GM12891 (cell line): Measurements from ENCODE around the gene NCKAP5.

Experiments used
- POLR2A ChIP-seq: IDR thresholded peaks from 2 replicates; pipeline ENCODE4 v1.6.1; 2011; ENCODE audit warnings: low read depth, low read length, control low read depth
- POLR2AphosphoS5 ChIP-seq: IDR thresholded peaks from 2 replicates; pipeline ENCODE4 v1.6.1; 2011; ENCODE audit warnings: low read depth, low read length, control low read depth
- POU2F2 ChIP-seq: IDR thresholded peaks from 2 replicates; pipeline ENCODE4 v1.6.1; 2011; ENCODE audit warnings: low read depth, mild to moderate bottlenecking, control low read depth, low read length, moderate library complexity
- TAF1 ChIP-seq: IDR thresholded peaks from 2 replicates; pipeline ENCODE4 v1.6.1; 2011; ENCODE audit warnings: low read depth, low read length, control low read depth

DNA sequence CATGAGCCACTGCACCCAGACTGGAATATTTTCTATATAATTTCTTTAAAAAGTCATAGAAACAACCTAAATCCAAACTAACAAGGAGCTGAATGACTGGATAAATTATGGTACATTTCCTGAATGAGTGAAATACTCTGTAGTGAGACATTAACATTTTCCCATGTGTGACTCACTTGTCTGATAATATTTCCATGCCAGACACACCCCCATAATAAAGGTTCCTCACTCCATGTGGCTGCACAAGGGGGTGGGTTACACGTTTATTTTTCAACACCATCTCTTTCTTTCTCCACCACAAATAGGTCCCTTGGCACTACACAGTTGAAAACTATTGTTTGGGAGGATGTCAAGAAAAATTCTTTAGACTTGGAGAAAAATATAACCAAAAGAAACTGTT lies 632.0 kb downstream of the NCKAP5 start:
- TF ChIP-seq POLR2A (no peak), POLR2AphosphoS5 (no peak), TAF1 (no peak), POU2F2 (no peak)
